GM12878 (cell line): Measurements from ENCODE around the gene COPS3. TPM values are rescaled to one million over a fixed set of nuclear protein-coding genes. Genes with fewer than 3 reads are reported as not detected.

Source experiments
- BRCA1 ChIP-seq: IDR thresholded peaks from 2 replicates; pipeline ENCODE4 v1.6.1; 2011; ENCODE audit warnings: low read depth, low read length, improper control_type of control experiment
- CREB1 ChIP-seq: IDR thresholded peaks from 2 replicates; pipeline ENCODE4 v1.6.1; 2012; ENCODE audit warnings: low read depth, mild to moderate bottlenecking, inconsistent platforms
- GATAD2B ChIP-seq: fragments of 450-650 bp; conservative IDR thresholded peaks from 2 replicates; pipeline ENCODE4 v1.6.1; 2017; ENCODE audit warnings: low read depth, mild to moderate bottlenecking, moderate library complexity
- IKZF2 ChIP-seq, 2 experiments: fragments of 450-650 bp; IDR thresholded peaks; 2 replicates each; pipeline ENCODE4 v1.6.1; 2017; ENCODE audit warnings: mild to moderate bottlenecking in 2 of 2, moderate library complexity in 2 of 2
- KAT2A ChIP-seq: conservative IDR thresholded peaks from 2 replicates; pipeline ENCODE4 v1.6.1; 2011; ENCODE audit warnings: low read depth, low read length; ENCODE audit not compliant: control insufficient read depth
- LARP7 ChIP-seq: fragments of 450-650 bp; IDR thresholded peaks from 2 replicates; pipeline ENCODE4 v1.6.1; 2017; ENCODE audit warnings: mild to moderate bottlenecking
- MAX ChIP-seq: IDR thresholded peaks from 2 replicates; pipeline ENCODE4 v1.6.1; 2012; ENCODE audit warnings: low read depth, low read length, improper control_type of control experiment
- MEF2B ChIP-seq: fragments of 450-650 bp; IDR thresholded peaks from 2 replicates; pipeline ENCODE4 v1.6.1; 2018; ENCODE audit warnings: mild to moderate bottlenecking, moderate library complexity; ENCODE audit not compliant: partially characterized antibody, poor library complexity, severe bottlenecking
- MTA3 ChIP-seq: IDR thresholded peaks from 2 replicates; pipeline ENCODE4 v1.6.1; 2012; ENCODE audit warnings: low read length, inconsistent platforms, borderline replicate concordance
- NFXL1 ChIP-seq: fragments of 450-650 bp; IDR thresholded peaks from 2 replicates; pipeline ENCODE4 v1.6.1; 2017; ENCODE audit warnings: antibody characterized with exemption, mild to moderate bottlenecking, borderline replicate concordance
- RELA ChIP-seq: fragments of 450-650 bp; IDR thresholded peaks from 2 replicates; pipeline ENCODE4 v1.8.0; 2014; ENCODE audit warnings: borderline replicate concordance; ENCODE audit not compliant: partially characterized antibody
- SIX5 ChIP-seq: IDR thresholded peaks from 2 replicates; pipeline ENCODE4 v1.6.1; 2011; ENCODE audit warnings: mild to moderate bottlenecking, low read depth, low read length, moderate library complexity; ENCODE audit not compliant: severe bottlenecking
- SREBF2 ChIP-seq: IDR thresholded peaks from 2 replicates; pipeline ENCODE4 v1.6.1; 2012; ENCODE audit warnings: mild to moderate bottlenecking, low read length
- TARDBP ChIP-seq: IDR thresholded peaks from 2 replicates; pipeline ENCODE4 v1.6.1; 2016; ENCODE audit warnings: borderline replicate concordance
- TBL1XR1 ChIP-seq: IDR thresholded peaks from 2 replicates; pipeline ENCODE4 v1.6.1; 2012; ENCODE audit warnings: low read depth, low read length, improper control_type of control experiment
- WRNIP1 ChIP-seq: IDR thresholded peaks from 2 replicates; pipeline ENCODE4 v1.6.1; 2011; ENCODE audit warnings: low read depth, low read length, improper control_type of control experiment, borderline replicate concordance
- ZNF217 ChIP-seq: fragments of 450-650 bp; IDR thresholded peaks from 2 replicates; pipeline ENCODE4 v1.6.1; 2017; ENCODE audit warnings: antibody characterized with exemption, mild to moderate bottlenecking
- ZZZ3 ChIP-seq: IDR thresholded peaks from 2 replicates; pipeline ENCODE4 v1.6.1; 2011; ENCODE audit warnings: low read depth; ENCODE audit not compliant: control insufficient read depth, insufficient read length
- polyA plus RNA-seq, 11 experiments: library from polyadenylated mRNA; depleted of rRNA in 4 of 11; unstranded in 6 of 11; stranded (reverse) in 5 of 11; fragments of >200 nt; fragmentation: Nextera tagmentation in 4 of 11; fragmentation: Illumina TruSeq in 1 of 11; extraction: Ambion mirVana in 4 of 11; extraction: Trizol in 1 of 11; gene quantifications; 1 replicate in 1 of 11; 2 replicates in 10 of 11; pipeline versions ENCODE4 v1.2.1 to v1.2.3, GENCODE V29; 2011 to 2016; ENCODE audit warnings: inconsistent platforms in 2 of 11, missing spikeins in 2 of 11, low read depth in 1 of 11
- total RNA-seq, 4 experiments: library from RNA; depleted of rRNA in 3 of 4; stranded (reverse); fragments of >200 nt in 3 of 4; fragmentation: Illumina TruSeq in 1 of 4; extraction: Trizol in 1 of 4; gene quantifications; 2 replicates each; pipeline versions ENCODE4 v1.2.1 to v1.2.3, GENCODE V29; 2013 to 2021
- TF ChIP-seq, protein P1 (sequence below), 3 experiments: IDR thresholded peaks in 2 of 3; conservative IDR thresholded peaks in 1 of 3; 2 replicates each; pipeline ENCODE4 v1.5.1; 2011; ENCODE audit warnings: low read depth in 3 of 3, low read length in 3 of 3, mild to moderate bottlenecking in 3 of 3, control low read depth in 2 of 3, moderate library complexity in 2 of 3, inconsistent platforms in 1 of 3, mixed read lengths in 1 of 3; ENCODE audit not compliant: control insufficient read depth in 2 of 3, insufficient read depth in 1 of 3; ENCODE audit errors: extremely low read depth in 1 of 3
- TF ChIP-seq, protein P2 (sequence below): fragments of 450-650 bp; IDR thresholded peaks from 2 replicates; pipeline ENCODE4 v1.6.1; 2016; ENCODE audit warnings: mild to moderate bottlenecking
- TF ChIP-seq, protein P3 (sequence below): IDR thresholded peaks from 2 replicates; pipeline ENCODE4 v1.6.1; 2011; ENCODE audit warnings: low read depth, low read length, improper control_type of control experiment, borderline replicate concordance
- TF ChIP-seq, protein P4 (sequence below): fragments of 450-650 bp; formaldehyde crosslinking; IDR thresholded peaks from 2 replicates; pipeline ENCODE4 v1.4.0; 2020; ENCODE audit warnings: mild to moderate bottlenecking, moderate library complexity

The COPS3 gene
- total and polyA plus RNA-seq, 10 of the 15 experiments (the other 5 are each of a cell fraction or from before 2014, with no cell fraction given), result 99.7 to 187 (median 133) TPM

DNA sequence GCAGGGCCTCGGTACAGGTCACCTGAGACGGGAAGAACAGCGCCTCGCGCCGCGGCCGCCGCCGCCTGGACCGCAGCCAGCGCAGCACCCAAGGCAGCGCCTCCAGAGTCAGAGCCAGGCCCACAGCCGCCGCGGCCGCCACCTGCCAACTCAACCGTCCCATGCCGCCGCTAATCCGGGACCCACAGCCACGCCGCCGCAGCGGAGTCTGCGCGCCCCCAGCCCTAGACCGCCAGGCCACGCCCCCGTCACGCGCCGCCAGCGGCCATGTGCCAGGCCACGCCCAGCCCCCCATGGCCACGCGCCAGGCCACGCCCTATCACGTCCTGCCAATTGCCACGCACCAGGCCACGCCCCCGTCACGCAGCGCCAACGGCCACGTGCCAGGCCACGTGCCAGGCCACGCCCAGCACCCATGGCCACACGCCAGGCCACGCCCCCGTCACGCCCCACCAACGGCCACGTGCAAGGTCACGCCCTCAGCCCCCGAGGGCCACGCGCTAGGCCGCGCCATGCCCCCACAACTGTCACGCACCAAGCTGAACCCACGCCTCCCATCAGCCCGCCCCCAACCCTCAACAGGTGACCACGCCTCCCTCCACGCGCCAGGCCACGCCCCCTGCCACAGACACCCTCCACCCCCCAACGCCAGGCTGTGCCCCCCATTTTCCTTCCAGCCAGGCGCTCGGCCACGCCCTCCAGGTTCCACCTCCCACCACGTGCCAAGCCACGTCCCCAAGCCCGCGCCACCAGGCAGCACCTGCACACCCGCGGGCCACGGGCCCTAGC, 74.7 kb downstream of the COPS3 start, which contains the start of gene PLD6 (continued):
- TF ChIP-seq SIX5, result no peak
- peak; percentile 92 for TF ChIP-seq RELA
- no peak for TF ChIP-seq KAT2A
- TF ChIP-seq, protein P1, sequence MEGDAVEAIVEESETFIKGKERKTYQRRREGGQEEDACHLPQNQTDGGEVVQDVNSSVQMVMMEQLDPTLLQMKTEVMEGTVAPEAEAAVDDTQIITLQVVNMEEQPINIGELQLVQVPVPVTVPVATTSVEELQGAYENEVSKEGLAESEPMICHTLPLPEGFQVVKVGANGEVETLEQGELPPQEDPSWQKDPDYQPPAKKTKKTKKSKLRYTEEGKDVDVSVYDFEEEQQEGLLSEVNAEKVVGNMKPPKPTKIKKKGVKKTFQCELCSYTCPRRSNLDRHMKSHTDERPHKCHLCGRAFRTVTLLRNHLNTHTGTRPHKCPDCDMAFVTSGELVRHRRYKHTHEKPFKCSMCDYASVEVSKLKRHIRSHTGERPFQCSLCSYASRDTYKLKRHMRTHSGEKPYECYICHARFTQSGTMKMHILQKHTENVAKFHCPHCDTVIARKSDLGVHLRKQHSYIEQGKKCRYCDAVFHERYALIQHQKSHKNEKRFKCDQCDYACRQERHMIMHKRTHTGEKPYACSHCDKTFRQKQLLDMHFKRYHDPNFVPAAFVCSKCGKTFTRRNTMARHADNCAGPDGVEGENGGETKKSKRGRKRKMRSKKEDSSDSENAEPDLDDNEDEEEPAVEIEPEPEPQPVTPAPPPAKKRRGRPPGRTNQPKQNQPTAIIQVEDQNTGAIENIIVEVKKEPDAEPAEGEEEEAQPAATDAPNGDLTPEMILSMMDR (IDR thresholded peaks at IDR 0.05 in 2 of 3, conservative IDR thresholded peaks at IDR 0.05 in 1 of 3; ENCODE audit: control insufficient read depth in 2 of 3, extremely low read depth in 1 of 3, insufficient read depth in 1 of 3, low read depth in 3 of 3, low read length in 3 of 3), result no peak
- no peak for TF ChIP-seq WRNIP1
- TF ChIP-seq, protein P2, sequence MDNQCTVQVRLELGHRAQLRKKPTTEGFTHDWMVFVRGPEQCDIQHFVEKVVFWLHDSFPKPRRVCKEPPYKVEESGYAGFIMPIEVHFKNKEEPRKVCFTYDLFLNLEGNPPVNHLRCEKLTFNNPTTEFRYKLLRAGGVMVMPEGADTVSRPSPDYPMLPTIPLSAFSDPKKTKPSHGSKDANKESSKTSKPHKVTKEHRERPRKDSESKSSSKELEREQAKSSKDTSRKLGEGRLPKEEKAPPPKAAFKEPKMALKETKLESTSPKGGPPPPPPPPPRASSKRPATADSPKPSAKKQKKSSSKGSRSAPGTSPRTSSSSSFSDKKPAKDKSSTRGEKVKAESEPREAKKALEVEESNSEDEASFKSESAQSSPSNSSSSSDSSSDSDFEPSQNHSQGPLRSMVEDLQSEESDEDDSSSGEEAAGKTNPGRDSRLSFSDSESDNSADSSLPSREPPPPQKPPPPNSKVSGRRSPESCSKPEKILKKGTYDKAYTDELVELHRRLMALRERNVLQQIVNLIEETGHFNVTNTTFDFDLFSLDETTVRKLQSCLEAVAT, result no peak
- TF ChIP-seq BRCA1, result no peak
- TF ChIP-seq MAX, result peak; percentile 99
- TF ChIP-seq GATAD2B, result peak; percentile 79
- peak; percentile 94 for TF ChIP-seq MEF2B
- peak; percentile 80; the same call in 1 of the 2 replicates for TF ChIP-seq CREB1
- TF ChIP-seq SREBF2, result no peak
- TF ChIP-seq TARDBP, result no peak
- 0 out of 4 replicates have a peak, but pooled peaks of 1 of the 2 experiments have one; percentile 14 for TF ChIP-seq IKZF2 (IDR thresholded peaks at IDR 0.05)
- TF ChIP-seq NFXL1, result no peak
- no peak for TF ChIP-seq MTA3
- TF ChIP-seq ZZZ3, result no peak
- TF ChIP-seq, protein P3, sequence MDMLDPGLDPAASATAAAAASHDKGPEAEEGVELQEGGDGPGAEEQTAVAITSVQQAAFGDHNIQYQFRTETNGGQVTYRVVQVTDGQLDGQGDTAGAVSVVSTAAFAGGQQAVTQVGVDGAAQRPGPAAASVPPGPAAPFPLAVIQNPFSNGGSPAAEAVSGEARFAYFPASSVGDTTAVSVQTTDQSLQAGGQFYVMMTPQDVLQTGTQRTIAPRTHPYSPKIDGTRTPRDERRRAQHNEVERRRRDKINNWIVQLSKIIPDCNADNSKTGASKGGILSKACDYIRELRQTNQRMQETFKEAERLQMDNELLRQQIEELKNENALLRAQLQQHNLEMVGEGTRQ, result peak; percentile 96
- TF ChIP-seq, protein P4, sequence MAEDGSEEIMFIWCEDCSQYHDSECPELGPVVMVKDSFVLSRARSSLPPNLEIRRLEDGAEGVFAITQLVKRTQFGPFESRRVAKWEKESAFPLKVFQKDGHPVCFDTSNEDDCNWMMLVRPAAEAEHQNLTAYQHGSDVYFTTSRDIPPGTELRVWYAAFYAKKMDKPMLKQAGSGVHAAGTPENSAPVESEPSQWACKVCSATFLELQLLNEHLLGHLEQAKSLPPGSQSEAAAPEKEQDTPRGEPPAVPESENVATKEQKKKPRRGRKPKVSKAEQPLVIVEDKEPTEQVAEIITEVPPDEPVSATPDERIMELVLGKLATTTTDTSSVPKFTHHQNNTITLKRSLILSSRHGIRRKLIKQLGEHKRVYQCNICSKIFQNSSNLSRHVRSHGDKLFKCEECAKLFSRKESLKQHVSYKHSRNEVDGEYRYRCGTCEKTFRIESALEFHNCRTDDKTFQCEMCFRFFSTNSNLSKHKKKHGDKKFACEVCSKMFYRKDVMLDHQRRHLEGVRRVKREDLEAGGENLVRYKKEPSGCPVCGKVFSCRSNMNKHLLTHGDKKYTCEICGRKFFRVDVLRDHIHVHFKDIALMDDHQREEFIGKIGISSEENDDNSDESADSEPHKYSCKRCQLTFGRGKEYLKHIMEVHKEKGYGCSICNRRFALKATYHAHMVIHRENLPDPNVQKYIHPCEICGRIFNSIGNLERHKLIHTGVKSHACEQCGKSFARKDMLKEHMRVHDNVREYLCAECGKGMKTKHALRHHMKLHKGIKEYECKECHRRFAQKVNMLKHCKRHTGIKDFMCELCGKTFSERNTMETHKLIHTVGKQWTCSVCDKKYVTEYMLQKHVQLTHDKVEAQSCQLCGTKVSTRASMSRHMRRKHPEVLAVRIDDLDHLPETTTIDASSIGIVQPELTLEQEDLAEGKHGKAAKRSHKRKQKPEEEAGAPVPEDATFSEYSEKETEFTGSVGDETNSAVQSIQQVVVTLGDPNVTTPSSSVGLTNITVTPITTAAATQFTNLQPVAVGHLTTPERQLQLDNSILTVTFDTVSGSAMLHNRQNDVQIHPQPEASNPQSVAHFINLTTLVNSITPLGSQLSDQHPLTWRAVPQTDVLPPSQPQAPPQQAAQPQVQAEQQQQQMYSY (CRISPR knock-in tag), result no peak
- peak; percentile 92 for TF ChIP-seq LARP7
- TF ChIP-seq ZNF217, result no peak
- no peak for TF ChIP-seq TBL1XR1
